GM18520 (cell line): ENCODE results near the gene KIAA0232.
"Not testable (repeated sequence)": the region's sequence is repeated elsewhere in the genome, so short reads cannot be mapped to it uniquely, and the experiment has no call there.

Experiments
- ATAC-seq: cut with Tn5 transposase; IDR thresholded peaks from one replicate; pipeline ENCODE4 v1.9.1; 2021; ENCODE audit not compliant: unreplicated experiment

KIAA0232 gene

GRCh38 chr4:6894528-6895498 lies 112.3 kb downstream of the KIAA0232 start:
- no peak for ATAC-seq

GRCh38 chr4:6896035-6896434 lies 113.5 kb downstream of the KIAA0232 start:
- no peak for ATAC-seq

GRCh38 chr4:6898763-6899162 lies 116.2 kb downstream of the KIAA0232 start:
- no peak for ATAC-seq

GRCh38 chr4:6900181-6900812 lies 117.8 kb downstream of the KIAA0232 start:
- no peak for ATAC-seq

- ATAC-seq: no peak
Measured at GRCh38 chr4:6900956-6901355, 118.4 kb downstream of the KIAA0232 start.

- ATAC-seq: no peak
Measured at GRCh38 chr4:6901669-6902317, 119.3 kb downstream of the KIAA0232 start.

- no peak for ATAC-seq
Measured at GRCh38 chr4:6902318-6903042, 120.0 kb downstream of the KIAA0232 start.

- no peak for ATAC-seq
Measured at GRCh38 chr4:6905516-6906445, 123.3 kb downstream of the KIAA0232 start.

GRCh38 chr4:6906486-6906885 lies 124.0 kb downstream of the KIAA0232 start:
- ATAC-seq: not testable (repeated sequence)

GRCh38 chr4:6907658-6908191 lies 125.2 kb downstream of the KIAA0232 start:
- no peak for ATAC-seq

GRCh38 chr4:6908432-6909112 lies 126.0 kb downstream of the KIAA0232 start:
- ATAC-seq: no peak

GRCh38 chr4:6909113-6909969 lies 126.8 kb downstream of the KIAA0232 start, which contains the start of gene TBC1D14:
TBC1D14 (plus strand) TSS chr4:6909826; CDS start chr4:6923390, 13,564 bp downstream.
- ATAC-seq: peak; percentile 74

GRCh38 chr4:6909970-6910339 lies 127.4 kb downstream of the KIAA0232 start:
- peak; percentile 22 for ATAC-seq

GRCh38 chr4:6910340-6910959 lies 127.9 kb downstream of the KIAA0232 start:
- ATAC-seq: no peak

- ATAC-seq: no peak
Measured at GRCh38 chr4:6910960-6911874, 128.7 kb downstream of the KIAA0232 start.

GRCh38 chr4:6911917-6912316 lies 129.4 kb downstream of the KIAA0232 start:
- not testable (repeated sequence) for ATAC-seq

- ATAC-seq: no peak
Measured at GRCh38 chr4:6912441-6912840, 129.9 kb downstream of the KIAA0232 start.
